Stimulated activated CD8-positive, alpha-beta memory T cell treated with anti-CD3 and anti-CD28 coated beads, Interleukin-12 subunit alpha, Interleukin-12 subunit beta, amount 100 ng/mL, for 24 hours (primary cell): ENCODE measurements around the gene GTF3C5.
A peak's percentile ranks its signal among the peaks of the same experiment; 100 is the strongest.
"Not testable (repeated sequence)": the region's sequence is repeated elsewhere in the genome, so short reads cannot be mapped to it uniquely, and the experiment has no call there.

ENCODE experiments used
- DNase-seq: peaks from one replicate; pipeline ENCODE4 v3.0.0-alpha.2; 2020; ENCODE audit errors: extremely low read depth

GTF3C5 gene, protein sequence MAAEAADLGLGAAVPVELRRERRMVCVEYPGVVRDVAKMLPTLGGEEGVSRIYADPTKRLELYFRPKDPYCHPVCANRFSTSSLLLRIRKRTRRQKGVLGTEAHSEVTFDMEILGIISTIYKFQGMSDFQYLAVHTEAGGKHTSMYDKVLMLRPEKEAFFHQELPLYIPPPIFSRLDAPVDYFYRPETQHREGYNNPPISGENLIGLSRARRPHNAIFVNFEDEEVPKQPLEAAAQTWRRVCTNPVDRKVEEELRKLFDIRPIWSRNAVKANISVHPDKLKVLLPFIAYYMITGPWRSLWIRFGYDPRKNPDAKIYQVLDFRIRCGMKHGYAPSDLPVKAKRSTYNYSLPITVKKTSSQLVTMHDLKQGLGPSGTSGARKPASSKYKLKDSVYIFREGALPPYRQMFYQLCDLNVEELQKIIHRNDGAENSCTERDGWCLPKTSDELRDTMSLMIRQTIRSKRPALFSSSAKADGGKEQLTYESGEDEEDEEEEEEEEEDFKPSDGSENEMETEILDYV

GRCh38 chr9:133030317-133031129, at the start of gene GTF3C5:
Gene GTF3C5, plus strand, starts transcription at chr9:133030997. Its CDS starts 15 bp downstream, at chr9:133031012.
- DNase-seq: peak; percentile 83

DNA sequence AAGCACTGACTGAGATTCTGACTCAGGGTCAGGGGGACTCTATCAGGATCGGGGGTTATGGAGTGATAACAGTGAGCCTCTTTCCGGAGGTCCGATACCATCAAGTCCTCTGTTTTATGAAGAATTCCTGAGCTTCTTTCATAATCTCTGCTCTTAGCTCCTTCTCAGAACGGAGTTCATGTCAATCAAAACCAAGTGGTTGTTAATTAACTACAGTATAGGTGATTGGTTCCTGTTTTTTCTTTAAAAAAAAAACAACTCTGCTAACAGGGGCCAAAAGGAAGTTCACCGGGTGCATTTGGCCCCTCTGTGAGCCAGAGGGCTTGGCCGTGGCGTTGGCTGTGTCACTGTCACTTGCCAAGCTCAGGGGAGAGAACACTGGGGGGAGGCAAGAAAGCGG, 48.3 kb upstream of the GTF3C5 start:
- DNase-seq: no peak

DNA sequence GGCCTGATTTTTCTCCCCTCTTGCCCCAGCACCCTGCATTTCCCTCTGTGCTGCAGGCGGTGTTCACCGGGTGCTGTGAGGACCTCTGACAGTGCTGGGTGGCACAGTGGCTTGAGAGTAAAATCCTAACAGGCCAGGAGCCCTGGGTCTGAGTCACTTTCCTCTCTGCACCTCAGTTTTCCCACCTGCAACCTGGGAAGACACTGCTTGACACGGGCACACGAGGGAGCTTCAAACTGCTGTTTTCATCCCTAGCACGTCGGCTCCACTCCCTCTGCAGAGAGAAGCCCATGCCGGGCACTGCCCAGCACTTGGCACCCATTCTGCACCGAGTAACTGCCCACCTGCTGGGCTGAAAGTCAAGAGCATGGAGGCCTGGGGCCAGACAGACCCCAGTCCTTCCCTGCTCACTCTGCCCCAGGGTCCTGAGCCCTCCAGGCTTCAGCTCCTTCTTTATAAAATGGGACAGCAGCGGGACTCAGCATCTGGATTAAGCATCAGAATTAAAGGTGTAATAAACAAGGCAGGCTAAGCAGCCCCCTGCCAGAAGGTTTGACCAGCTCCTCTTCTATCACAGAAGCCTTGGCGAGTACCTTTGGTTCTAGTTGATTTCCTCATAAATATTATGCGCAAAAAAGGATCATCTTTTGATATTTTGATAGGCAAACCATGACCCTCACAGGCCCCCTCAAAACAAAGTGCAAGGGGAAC, 47.2 kb upstream of the GTF3C5 start:
- DNase-seq: no peak

DNA sequence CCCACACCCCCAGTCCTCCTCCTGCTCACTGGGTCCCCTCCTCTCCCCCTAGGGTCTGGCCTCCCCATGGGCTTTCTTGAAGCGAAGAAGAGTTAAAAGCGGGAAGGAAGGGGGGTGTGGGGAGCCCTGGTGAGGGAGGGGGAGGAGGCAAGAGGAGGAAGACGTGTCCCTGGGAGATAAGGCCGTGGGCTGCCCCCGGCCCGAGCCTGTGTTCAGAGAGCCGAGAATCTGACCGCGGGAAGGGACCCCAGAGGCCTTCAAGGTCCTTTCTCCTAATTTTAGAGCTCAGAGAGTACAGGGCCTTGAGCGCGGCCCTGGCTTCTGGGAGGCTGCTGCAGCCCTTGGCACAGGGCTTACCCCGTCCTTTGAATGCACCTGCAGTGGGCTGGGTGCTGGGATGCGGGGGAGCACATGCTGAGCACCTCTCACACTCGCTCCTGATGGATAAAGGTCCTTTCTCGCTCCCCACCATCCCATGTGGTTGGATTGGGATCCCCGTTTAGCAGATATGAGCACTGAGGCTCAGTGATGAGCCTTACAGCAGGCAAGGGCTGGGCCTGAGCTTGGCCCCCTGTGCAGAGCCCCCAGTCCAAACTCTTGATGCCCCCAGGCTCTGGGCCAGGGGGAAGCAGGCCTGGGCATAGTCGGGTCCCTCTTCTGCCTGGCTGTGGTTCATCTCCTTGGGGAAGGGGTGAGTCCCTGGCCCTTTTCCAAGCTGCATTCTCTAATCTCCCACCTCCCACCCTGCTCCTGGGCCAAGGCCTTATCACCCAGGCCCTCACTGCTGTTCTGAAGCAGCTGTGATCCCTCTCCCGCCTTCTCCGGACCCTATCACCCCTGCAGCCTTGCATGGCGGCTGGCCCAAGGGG, 46.4 kb upstream of the GTF3C5 start:
- DNase-seq: no peak

DNA sequence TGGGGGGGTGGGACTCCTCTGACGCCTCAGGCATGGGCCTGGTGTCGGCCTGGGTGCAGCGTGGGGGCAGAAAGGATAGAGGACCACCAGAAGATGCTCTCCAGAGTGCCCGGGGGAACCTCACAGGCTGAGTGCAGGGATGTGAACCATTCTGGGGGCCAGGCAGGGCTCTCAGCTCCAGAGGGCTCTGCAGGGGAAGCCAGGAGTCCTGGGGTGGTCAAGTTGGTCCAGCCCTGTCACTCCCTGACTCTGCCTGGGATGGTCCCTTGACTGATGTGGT, 45.8 kb upstream of the GTF3C5 start:
- DNase-seq: no peak

DNA sequence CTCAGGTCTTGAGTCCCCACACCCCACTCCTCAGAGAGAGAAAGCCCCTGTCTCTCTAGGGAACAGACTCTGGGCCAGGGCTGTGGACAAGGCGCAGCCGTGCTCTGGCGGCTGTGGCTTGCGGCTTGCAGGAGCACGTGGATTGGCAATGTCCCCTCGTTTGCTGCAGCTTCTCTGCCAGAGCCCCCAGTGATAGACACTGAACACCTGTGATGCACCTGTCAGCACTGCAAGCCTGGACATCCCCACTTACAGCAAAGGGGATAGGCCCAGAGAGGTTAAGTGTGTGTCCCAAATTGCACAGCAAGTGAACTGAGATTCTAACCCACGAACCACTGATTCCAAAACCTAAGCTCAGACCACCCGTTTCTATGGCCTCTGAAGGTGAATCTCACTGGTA, 45.3 kb upstream of the GTF3C5 start:
- DNase-seq: no peak

- DNase-seq: no peak
Measured at GRCh38 chr9:132986114-132986513, 44.7 kb upstream of the GTF3C5 start.

- no peak for DNase-seq
Measured at GRCh38 chr9:132986640-132987620, 43.9 kb upstream of the GTF3C5 start.

- no peak for DNase-seq
Measured at GRCh38 chr9:132988244-132989013, 42.4 kb upstream of the GTF3C5 start.

DNA sequence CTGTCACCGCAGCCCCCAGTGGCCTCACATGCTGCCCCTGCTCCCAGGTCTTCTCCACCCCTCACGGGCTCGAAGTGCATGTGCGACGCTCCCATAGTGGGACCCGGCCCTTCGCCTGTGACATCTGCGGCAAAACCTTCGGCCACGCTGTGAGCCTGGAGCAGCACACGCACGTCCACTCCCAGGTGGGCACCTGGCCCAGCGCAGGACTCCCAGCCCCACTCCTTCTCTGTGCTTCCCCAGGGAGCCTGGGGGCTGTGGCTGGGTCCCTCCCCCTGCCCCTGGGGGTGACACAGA, 41.8 kb upstream of the GTF3C5 start:
- no peak for DNase-seq

DNA sequence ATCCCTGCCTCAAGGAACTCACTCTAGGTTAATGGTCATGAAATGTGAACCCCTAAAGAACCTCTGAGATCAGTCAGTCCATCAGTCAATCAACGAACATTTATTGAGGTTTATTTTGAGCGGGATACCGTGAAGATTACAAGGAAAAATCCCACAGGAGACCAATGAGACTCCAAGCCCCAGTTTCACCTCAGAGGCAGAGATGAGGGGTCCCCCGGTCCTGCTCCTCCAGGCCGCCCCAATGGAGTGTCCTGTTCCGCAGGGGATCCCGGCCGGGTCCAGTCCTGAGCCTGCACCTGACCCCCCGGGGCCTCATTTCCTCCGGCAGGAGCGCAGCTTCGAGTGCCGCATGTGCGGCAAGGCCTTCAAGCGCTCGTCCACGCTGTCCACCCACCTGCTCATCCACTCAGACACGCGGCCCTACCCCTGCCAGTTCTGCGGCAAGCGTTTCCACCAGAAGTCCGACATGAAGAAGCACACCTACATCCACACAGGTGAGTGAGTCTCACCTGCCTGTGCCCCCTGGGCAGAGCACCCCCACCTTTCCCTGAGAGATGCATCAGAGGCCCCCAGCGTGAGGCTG, 41.3 kb upstream of the GTF3C5 start:
- DNase-seq: no peak

- DNase-seq: not testable (repeated sequence)
Measured at GRCh38 chr9:132989998-132990557, 40.7 kb upstream of the GTF3C5 start.

DNA sequence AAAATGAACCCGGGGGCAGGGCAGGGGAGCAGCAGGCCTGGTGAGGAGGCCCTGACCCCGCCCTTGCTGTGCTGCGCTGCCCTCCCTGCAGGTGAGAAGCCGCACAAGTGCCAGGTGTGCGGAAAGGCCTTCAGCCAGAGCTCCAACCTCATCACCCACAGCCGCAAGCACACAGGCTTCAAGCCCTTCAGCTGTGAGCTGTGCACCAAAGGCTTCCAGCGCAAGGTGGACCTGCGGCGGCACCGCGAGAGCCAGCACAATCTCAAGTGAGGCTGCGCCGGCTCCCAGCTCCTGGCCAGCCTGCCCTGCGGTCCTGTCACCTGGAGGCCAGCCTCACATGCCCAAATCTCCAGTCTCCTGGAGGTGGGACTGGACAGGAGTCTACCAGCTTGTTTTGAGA, 40.0 kb upstream of the GTF3C5 start:
- no peak for DNase-seq

- no peak for DNase-seq
Measured at GRCh38 chr9:132991351-132992300, 39.2 kb upstream of the GTF3C5 start.

DNA sequence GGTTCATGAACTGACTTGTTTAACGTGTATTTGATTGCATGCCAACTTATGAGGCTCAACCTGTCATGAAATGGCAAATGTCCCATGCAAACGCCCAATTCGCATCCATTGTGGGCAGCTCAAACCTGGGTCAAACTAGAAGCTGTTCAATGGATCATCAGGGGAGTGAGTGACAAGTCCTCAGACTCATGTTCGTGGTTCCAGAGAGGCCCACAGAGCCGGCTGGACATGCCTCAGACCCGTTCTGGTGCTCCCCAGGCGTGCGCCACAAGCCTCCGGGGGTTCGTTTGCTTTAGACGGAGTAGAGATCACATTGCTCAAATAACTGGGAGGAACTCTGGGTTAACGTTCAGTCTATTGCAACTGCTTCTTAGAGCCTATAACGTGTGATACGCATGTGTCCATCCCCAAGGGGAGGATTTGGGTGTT, 37.3 kb upstream of the GTF3C5 start:
- no peak for DNase-seq

DNA sequence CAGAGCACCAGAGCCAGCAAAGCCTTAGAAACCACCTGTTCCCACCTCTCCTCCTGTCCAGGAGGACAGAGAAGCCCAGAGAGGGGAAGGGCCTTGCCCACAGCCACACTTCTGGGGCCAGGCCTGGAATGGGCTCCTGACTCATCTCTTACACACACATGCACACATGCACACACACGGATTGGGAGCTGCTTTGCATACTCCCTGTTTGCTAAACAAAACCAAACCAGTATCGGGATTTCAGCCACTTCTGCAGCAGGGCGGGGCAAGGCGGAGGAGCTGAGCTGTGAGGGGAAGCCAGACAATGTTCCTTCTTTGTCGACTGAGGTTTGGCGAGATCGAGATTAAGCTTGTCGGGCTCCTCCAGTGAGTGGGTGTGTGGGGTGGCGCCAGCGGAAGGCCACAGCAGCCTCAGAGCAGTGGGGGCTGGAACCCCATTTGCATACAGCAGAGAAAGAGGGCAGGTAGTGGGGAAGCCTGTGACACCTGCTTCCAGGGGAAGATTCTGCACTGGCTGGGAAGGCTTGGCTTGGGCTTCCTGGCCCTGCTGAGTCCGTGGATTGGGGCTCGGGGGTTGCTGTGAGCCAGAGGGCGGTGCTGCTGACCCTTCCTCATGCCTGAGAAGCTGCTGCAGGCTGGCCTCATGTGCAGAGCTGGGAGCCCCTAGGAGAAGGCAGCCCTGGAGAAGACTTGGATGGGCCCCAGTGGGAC, 36.2 kb upstream of the GTF3C5 start:
- DNase-seq: no peak

- DNase-seq: no peak
Measured at GRCh38 chr9:132995121-132995420, 35.7 kb upstream of the GTF3C5 start.
